Fibroblast of pulmonary artery (primary cell): ENCODE measurements around the gene MGST3.
"Not testable (repeated sequence)": the region's sequence is repeated elsewhere in the genome, so short reads cannot be mapped to it uniquely, and the experiment has no call there.

Experiments used
- DNase-seq: peaks from one replicate; pipeline ENCODE4 v3.0.0-alpha.2; 2010; ENCODE audit warnings: low read depth
- H3K4me3 ChIP-seq: replicated peaks from 2 replicates; pipeline ENCODE4 v1.5.1; 2011; ENCODE audit warnings: low read depth, mild to moderate bottlenecking, control low read depth, low read length, moderate library complexity
- TF ChIP-seq, protein P1 (sequence below): IDR thresholded peaks from 2 replicates; pipeline ENCODE4 v1.5.1; 2011; ENCODE audit warnings: mild to moderate bottlenecking, control low read depth, low read length, inconsistent platforms; ENCODE audit errors: missing control alignments

Gene MGST3

GRCh38 chr1:165597883-165598675 is 33.0 kb upstream of the MGST3 start:
- TF ChIP-seq, protein P1, sequence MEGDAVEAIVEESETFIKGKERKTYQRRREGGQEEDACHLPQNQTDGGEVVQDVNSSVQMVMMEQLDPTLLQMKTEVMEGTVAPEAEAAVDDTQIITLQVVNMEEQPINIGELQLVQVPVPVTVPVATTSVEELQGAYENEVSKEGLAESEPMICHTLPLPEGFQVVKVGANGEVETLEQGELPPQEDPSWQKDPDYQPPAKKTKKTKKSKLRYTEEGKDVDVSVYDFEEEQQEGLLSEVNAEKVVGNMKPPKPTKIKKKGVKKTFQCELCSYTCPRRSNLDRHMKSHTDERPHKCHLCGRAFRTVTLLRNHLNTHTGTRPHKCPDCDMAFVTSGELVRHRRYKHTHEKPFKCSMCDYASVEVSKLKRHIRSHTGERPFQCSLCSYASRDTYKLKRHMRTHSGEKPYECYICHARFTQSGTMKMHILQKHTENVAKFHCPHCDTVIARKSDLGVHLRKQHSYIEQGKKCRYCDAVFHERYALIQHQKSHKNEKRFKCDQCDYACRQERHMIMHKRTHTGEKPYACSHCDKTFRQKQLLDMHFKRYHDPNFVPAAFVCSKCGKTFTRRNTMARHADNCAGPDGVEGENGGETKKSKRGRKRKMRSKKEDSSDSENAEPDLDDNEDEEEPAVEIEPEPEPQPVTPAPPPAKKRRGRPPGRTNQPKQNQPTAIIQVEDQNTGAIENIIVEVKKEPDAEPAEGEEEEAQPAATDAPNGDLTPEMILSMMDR: no peak
- DNase-seq: peak; percentile 96
- H3K4me3 ChIP-seq: peak overlapping the region; percentile 65

GRCh38 chr1:165598676-165599059 is 32.4 kb upstream of the MGST3 start:
- peak overlapping the region; percentile 65 for H3K4me3 ChIP-seq
- no peak for DNase-seq
- TF ChIP-seq, protein P1: no peak

DNA sequence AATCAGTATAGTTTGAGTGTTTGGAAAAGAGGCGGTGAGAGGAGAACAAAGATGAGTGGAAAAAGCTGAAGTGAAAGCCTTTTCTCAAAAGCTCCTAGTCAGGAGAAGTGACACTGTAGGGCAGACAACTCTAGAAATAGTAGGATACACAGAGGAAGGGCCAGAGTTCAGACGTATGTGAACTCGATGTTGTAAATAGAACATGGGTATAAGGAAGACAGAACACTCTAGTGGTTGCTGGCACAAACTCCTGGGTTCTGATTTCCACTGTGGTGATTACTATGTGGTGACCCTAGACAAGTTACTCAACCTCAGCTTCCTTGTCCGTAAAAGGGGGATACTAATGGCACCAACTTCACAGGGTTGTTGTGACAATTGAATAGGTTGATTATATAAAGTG is 30.2 kb upstream of the MGST3 start:
- TF ChIP-seq, protein P1: no peak
- DNase-seq: no peak
- no peak overlapping the region for H3K4me3 ChIP-seq

DNA sequence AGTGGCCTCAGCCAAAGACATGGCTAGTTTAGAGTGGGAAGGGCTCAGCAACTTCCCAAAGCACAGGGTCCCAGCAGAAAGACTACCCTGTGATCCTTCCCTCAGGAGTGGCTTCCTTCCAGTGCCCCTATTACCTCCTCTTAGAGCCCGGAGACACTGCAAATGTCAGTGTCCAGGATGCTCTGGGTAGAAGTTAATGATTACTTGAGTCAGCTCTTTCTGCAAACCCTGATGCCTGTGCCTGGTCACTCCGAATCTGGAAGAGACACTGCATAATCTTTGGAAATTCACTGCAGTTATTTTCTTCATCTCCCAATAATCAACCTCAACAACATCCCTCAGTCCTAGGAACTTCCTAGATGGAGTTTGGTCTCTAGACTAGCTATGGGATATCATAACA is 27.2 kb upstream of the MGST3 start:
- no peak for DNase-seq
- TF ChIP-seq, protein P1: no peak
- no peak overlapping the region for H3K4me3 ChIP-seq

GRCh38 chr1:165605246-165605645 is 25.8 kb upstream of the MGST3 start:
- TF ChIP-seq, protein P1: no peak
- DNase-seq: no peak
- no peak overlapping the region for H3K4me3 ChIP-seq

- H3K4me3 ChIP-seq: not testable (repeated sequence)
- peak; percentile 25 for DNase-seq
These were observed 24.4 kb upstream of the MGST3 start for GRCh38 chr1:165606676-165607075.

- TF ChIP-seq, protein P1: no peak
- DNase-seq: no peak
- H3K4me3 ChIP-seq: no peak overlapping the region
These were observed 20.2 kb upstream of the MGST3 start for GRCh38 chr1:165610866-165611265.
